ENCODE results near the gene PSAP. TPM values are rescaled to one million over a fixed set of nuclear protein-coding genes. Genes with fewer than 3 reads are reported as not detected.

Gene PSAP
- total RNA-seq, 2 experiments from 2014 or later = 94.2 to 101 TPM

GRCh38 chr10:71770789-71771188 lies 80.3 kb downstream of the PSAP start:
- H3K9me3 Mint-ChIP-seq = no peaks in the 10 kb centered on the region
- H3K27me3 Mint-ChIP-seq = no peaks in the 10 kb centered on the region
- ATAC-seq (no peak), DNase-seq (no peak)
- ChIA-PET CTCF (interaction anchor here (1.4 to 10.5 kb wide), 4 partner anchors 14 to 74 kb away, joined by 3 to 108 read pairs (median 26); no protein-coding TSS in a partner anchor), POLR2A (interaction anchor here (1.2 to 9.2 kb wide), 5 partner anchors 14 to 42 kb away, joined by 4 to 116 read pairs (median 6); no protein-coding TSS in a partner anchor)
- TF ChIP-seq, protein P1, sequence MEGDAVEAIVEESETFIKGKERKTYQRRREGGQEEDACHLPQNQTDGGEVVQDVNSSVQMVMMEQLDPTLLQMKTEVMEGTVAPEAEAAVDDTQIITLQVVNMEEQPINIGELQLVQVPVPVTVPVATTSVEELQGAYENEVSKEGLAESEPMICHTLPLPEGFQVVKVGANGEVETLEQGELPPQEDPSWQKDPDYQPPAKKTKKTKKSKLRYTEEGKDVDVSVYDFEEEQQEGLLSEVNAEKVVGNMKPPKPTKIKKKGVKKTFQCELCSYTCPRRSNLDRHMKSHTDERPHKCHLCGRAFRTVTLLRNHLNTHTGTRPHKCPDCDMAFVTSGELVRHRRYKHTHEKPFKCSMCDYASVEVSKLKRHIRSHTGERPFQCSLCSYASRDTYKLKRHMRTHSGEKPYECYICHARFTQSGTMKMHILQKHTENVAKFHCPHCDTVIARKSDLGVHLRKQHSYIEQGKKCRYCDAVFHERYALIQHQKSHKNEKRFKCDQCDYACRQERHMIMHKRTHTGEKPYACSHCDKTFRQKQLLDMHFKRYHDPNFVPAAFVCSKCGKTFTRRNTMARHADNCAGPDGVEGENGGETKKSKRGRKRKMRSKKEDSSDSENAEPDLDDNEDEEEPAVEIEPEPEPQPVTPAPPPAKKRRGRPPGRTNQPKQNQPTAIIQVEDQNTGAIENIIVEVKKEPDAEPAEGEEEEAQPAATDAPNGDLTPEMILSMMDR (IDR thresholded peaks at IDR 0.05) = no peak
- H3K4me3 Mint-ChIP-seq = peak overlapping the region; percentile 91
- intact Hi-C loops (cut with micrococcal nuclease) = loop anchor here (5.0 kb wide), 1 partner anchor 42 kb away; no protein-coding TSS in a partner anchor
- peaks cover 47% of the 10 kb centered on the region for H3K36me3 Mint-ChIP-seq (ENCODE audit: low read depth)
- H3K27ac Mint-ChIP-seq = peak overlapping the region; percentile 95
- H3K4me1 Mint-ChIP-seq (ENCODE audit: low read depth) = peaks cover 77% of the 10 kb centered on the region

GRCh38 chr10:71770255-71770654 lies 80.8 kb downstream of the PSAP start:
- ATAC-seq = no peak
- peaks cover 77% of the 10 kb centered on the region for H3K4me1 Mint-ChIP-seq (ENCODE audit: low read depth)

DNA sequence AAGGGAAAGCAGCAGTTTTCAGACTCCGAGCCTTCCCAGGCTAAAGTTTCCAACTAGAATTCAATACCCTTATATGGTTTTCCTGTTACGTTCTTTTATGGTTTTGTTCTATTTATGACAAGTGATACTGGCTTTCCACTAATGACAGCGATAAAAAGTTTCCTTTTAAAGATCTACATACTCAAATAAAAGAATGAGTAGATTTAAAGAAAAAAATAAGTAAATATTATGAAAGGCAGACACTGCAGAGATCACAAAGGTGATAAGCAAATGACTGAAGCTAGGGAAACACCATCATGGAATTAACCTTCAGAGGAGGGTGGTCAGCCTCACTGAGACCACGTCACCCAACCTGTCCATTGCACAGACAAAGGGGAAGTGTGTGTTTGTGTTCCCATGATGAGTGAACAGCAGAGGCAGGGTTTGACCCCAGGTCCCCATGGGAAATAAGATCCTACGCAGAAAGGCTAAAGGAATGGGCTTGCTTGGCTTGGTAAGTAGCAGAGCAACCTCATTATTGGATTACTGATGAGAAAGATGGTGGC lies 81.7 kb downstream of the PSAP start:
- peaks cover 78% of the 10 kb centered on the region for H3K4me1 Mint-ChIP-seq (ENCODE audit: low read depth)
- ATAC-seq = peak; percentile 7
- intact Hi-C loops (cut with micrococcal nuclease) = loop anchor here (1.0 kb wide), 1 partner anchor 43 kb away; no protein-coding TSS in a partner anchor
- H3K36me3 Mint-ChIP-seq (ENCODE audit: low read depth) = peaks cover 53% of the 10 kb centered on the region
- peak overlapping the region; percentile 95 for H3K27ac Mint-ChIP-seq
- DNase-seq = no peak
- CTCF ChIA-PET = interaction anchor here (0.8 to 10.5 kb wide), 9 partner anchors 12 to 77 kb away, joined by 3 to 108 read pairs (median 4); no protein-coding TSS in a partner anchor
- no peaks in the 10 kb centered on the region for H3K9me3 Mint-ChIP-seq
- TF ChIP-seq, protein P1 (IDR thresholded peaks at IDR 0.05) = no peak
- H3K4me3 Mint-ChIP-seq = peak overlapping the region; percentile 91
- no peaks in the 10 kb centered on the region for H3K27me3 Mint-ChIP-seq
- POLR2A ChIA-PET = interaction anchor here (1.3 to 9.2 kb wide), 6 partner anchors 13 to 41 kb away, joined by 4 to 116 read pairs (median 10); no protein-coding TSS in a partner anchor

More at GRCh38 chr10:71770255-71770654, 80.8 kb downstream of the PSAP start:
- H3K27me3 Mint-ChIP-seq = no peaks in the 10 kb centered on the region
- H3K9me3 Mint-ChIP-seq = no peaks in the 10 kb centered on the region
- peak overlapping the region; percentile 91 for H3K4me3 Mint-ChIP-seq
- ChIA-PET POLR2A (interaction anchor here (1.3 to 9.2 kb wide), 4 partner anchors 13 to 42 kb away, joined by 4 to 116 read pairs (median 49); no protein-coding TSS in a partner anchor), CTCF (interaction anchor here (1.4 to 10.5 kb wide), 4 partner anchors 13 to 73 kb away, joined by 3 to 108 read pairs (median 26); no protein-coding TSS in a partner anchor)
- peak overlapping the region; percentile 95 for H3K27ac Mint-ChIP-seq
- intact Hi-C loops (cut with micrococcal nuclease) = loop anchor here (5.0 kb wide), 1 partner anchor 42 kb away; no protein-coding TSS in a partner anchor
- peaks cover 52% of the 10 kb centered on the region for H3K36me3 Mint-ChIP-seq (ENCODE audit: low read depth)
- TF ChIP-seq, protein P1 (IDR thresholded peaks at IDR 0.05) = no peak
- no peak for DNase-seq

GRCh38 chr10:71767420-71768035 lies 83.5 kb downstream of the PSAP start:
- H3K27ac Mint-ChIP-seq = peak overlapping the region; percentile 95
- peaks cover 87% of the 10 kb centered on the region for H3K4me1 Mint-ChIP-seq (ENCODE audit: low read depth)
- no peaks in the 10 kb centered on the region for H3K27me3 Mint-ChIP-seq
- H3K36me3 Mint-ChIP-seq (ENCODE audit: low read depth) = peaks cover 58% of the 10 kb centered on the region
- intact Hi-C loops (cut with micrococcal nuclease) = no loop called here
- TF ChIP-seq, protein P1 (IDR thresholded peaks at IDR 0.05) = no peak
- H3K9me3 Mint-ChIP-seq = no peaks in the 10 kb centered on the region
- ChIA-PET CTCF (interaction anchor here (0.6 to 10.5 kb wide), 7 partner anchors 11 to 129 kb away, joined by 3 to 108 read pairs (median 11); no protein-coding TSS in a partner anchor), POLR2A (interaction anchor here (0.8 to 9.2 kb wide), 11 partner anchors 10 to 70 kb away, joined by 3 to 116 read pairs (median 5); no protein-coding TSS in a partner anchor)
- H3K4me3 Mint-ChIP-seq = peak overlapping the region; percentile 28
- no peak for ATAC-seq
- DNase-seq = no peak

Measured in activated CD8-positive, alpha-beta T cell treated with anti-CD3 and anti-CD28 coated beads for 36 hours (primary cell).